ENCODE measurements around the gene TM4SF1. TPM values are rescaled to one million over a fixed set of nuclear protein-coding genes. Genes with fewer than 3 reads are reported as not detected.
A peak's percentile ranks its signal among the peaks of the same experiment; 100 is the strongest.

Gene TM4SF1
- total RNA-seq, 1 donor from 2014 or later, result not detected

- no peak for DNase-seq (ENCODE audit: low spot score)
- H2AFZ ChIP-seq (replicated peaks), result no peak overlapping the region
- no peak overlapping the region for H3K27ac Mint-ChIP-seq
Measured at GRCh38 chr3:149395107-149396089, 17.9 kb upstream of the TM4SF1 start.

GRCh38 chr3:149393345-149394160 lies 16.1 kb upstream of the TM4SF1 start:
- Mint-ChIP-seq H3K36me3 (no peaks in the 10 kb centered on the region), H3K27me3 (ENCODE audit: insufficient read depth, low read depth) (peaks cover 3% of the 10 kb centered on the region), H3K27ac (no peak overlapping the region), H3K9me3 (peaks cover 13% of the 10 kb centered on the region), H3K4me3 (no peak overlapping the region), H3K4me1 (no peaks in the 10 kb centered on the region)
- Histone ChIP-seq H4K20me1 (ENCODE audit: low read depth) (no peaks in the 10 kb centered on the region), H3K36me3 (no peaks in the 10 kb centered on the region), H3K4me1 (no peaks in the 10 kb centered on the region), H3K4me2 (no peak overlapping the region), H3K9ac (no peak overlapping the region), H2AFZ (replicated peaks) (peak overlapping the region; percentile 4), H3K27ac (no peak overlapping the region), H3F3A (ENCODE audit: low read depth) (no peaks in the 10 kb centered on the region), H3K27me3 (no peaks in the 10 kb centered on the region), H3K79me2 (ENCODE audit: low read depth) (no peaks in the 10 kb centered on the region), H3K9me3 (ENCODE audit: low read depth) (no peaks in the 10 kb centered on the region), H3K4me3 (no peak overlapping the region)
- DNase-seq (ENCODE audit: low spot score), result peak; percentile 82
- TF ChIP-seq, protein P1, sequence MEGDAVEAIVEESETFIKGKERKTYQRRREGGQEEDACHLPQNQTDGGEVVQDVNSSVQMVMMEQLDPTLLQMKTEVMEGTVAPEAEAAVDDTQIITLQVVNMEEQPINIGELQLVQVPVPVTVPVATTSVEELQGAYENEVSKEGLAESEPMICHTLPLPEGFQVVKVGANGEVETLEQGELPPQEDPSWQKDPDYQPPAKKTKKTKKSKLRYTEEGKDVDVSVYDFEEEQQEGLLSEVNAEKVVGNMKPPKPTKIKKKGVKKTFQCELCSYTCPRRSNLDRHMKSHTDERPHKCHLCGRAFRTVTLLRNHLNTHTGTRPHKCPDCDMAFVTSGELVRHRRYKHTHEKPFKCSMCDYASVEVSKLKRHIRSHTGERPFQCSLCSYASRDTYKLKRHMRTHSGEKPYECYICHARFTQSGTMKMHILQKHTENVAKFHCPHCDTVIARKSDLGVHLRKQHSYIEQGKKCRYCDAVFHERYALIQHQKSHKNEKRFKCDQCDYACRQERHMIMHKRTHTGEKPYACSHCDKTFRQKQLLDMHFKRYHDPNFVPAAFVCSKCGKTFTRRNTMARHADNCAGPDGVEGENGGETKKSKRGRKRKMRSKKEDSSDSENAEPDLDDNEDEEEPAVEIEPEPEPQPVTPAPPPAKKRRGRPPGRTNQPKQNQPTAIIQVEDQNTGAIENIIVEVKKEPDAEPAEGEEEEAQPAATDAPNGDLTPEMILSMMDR (IDR thresholded peaks at IDR 0.05), result peak; percentile 95
- TF ChIP-seq EZH2phosphoT487 (IDR thresholded peaks at IDR 0.05), result no peak
- TF ChIP-seq EZH2 (IDR thresholded peaks at IDR 0.05), result no peak

More at GRCh38 chr3:149395107-149396089, 17.9 kb upstream of the TM4SF1 start:
- H3K4me3 Mint-ChIP-seq, result no peak overlapping the region
- H3K36me3 ChIP-seq, result no peaks in the 10 kb centered on the region
- H3K27me3 ChIP-seq, result no peaks in the 10 kb centered on the region
- H3K36me3 Mint-ChIP-seq, result no peaks in the 10 kb centered on the region
- peaks cover 4% of the 10 kb centered on the region for H3K9me3 Mint-ChIP-seq
- no peaks in the 10 kb centered on the region for H3F3A ChIP-seq (ENCODE audit: low read depth)
- H3K4me1 ChIP-seq, result no peaks in the 10 kb centered on the region
- peaks cover 3% of the 10 kb centered on the region for H3K27me3 Mint-ChIP-seq (ENCODE audit: insufficient read depth, low read depth)
- no peaks in the 10 kb centered on the region for H3K9me3 ChIP-seq (ENCODE audit: low read depth)
- H3K4me3 ChIP-seq, result no peak overlapping the region
- H4K20me1 ChIP-seq (ENCODE audit: low read depth), result no peaks in the 10 kb centered on the region
- H3K79me2 ChIP-seq (ENCODE audit: low read depth), result no peaks in the 10 kb centered on the region
- no peak overlapping the region for H3K9ac ChIP-seq
- H3K27ac ChIP-seq, result no peak overlapping the region
- H3K4me1 Mint-ChIP-seq, result no peaks in the 10 kb centered on the region
- TF ChIP-seq EZH2phosphoT487 (IDR thresholded peaks at IDR 0.05) (no peak), EZH2 (IDR thresholded peaks at IDR 0.05) (no peak)
- no peak overlapping the region for H3K4me2 ChIP-seq

DNA sequence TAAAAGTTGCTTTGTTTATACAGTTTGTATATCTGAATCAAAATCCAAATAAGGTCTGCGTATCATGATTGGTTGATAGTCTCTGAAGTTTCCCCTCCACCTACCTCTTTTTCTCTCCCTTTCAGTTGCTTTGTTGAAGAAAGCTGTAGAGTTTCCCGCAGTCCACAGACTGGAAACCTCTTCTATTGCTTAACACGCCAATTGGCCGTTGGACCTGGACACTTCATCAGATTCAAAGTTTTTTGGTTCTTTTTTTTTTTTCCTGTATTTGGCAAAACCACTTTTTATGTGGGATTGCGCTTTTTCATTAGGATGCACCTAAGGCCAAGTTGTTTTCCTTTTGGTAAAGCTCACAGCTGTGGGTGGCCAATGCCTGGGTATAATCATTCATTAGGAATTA lies 14.5 kb upstream of the TM4SF1 start:
- peaks cover 16% of the 10 kb centered on the region for H3K9me3 Mint-ChIP-seq
- no peak overlapping the region for H3K4me3 Mint-ChIP-seq

More for the DNA sequence above, 14.5 kb upstream of the TM4SF1 start:
- H3K27ac Mint-ChIP-seq, result no peak overlapping the region
- Histone ChIP-seq H3K9me3 (ENCODE audit: low read depth) (no peaks in the 10 kb centered on the region), H3K4me1 (no peaks in the 10 kb centered on the region), H3K9ac (no peak overlapping the region), H3K27ac (no peak overlapping the region), H3K36me3 (no peaks in the 10 kb centered on the region), H2AFZ (replicated peaks) (no peak overlapping the region), H3F3A (ENCODE audit: low read depth) (no peaks in the 10 kb centered on the region), H3K79me2 (ENCODE audit: low read depth) (no peaks in the 10 kb centered on the region), H3K4me2 (no peak overlapping the region), H3K27me3 (no peaks in the 10 kb centered on the region), H4K20me1 (ENCODE audit: low read depth) (no peaks in the 10 kb centered on the region), H3K4me3 (no peak overlapping the region)
- peaks cover under 1% of the 10 kb centered on the region for H3K4me1 Mint-ChIP-seq
- TF ChIP-seq, protein P1 (IDR thresholded peaks at IDR 0.05), result no peak
- no peak for TF ChIP-seq EZH2phosphoT487 (IDR thresholded peaks at IDR 0.05)
- no peak for TF ChIP-seq EZH2 (IDR thresholded peaks at IDR 0.05)
- H3K27me3 Mint-ChIP-seq (ENCODE audit: insufficient read depth, low read depth), result peaks cover 3% of the 10 kb centered on the region
- H3K36me3 Mint-ChIP-seq, result no peaks in the 10 kb centered on the region
- no peak for DNase-seq (ENCODE audit: low spot score)
